Fibroblast of villous mesenchyme (primary cell): ENCODE results near the gene EFCAB5. TPM values are rescaled to one million over a fixed set of nuclear protein-coding genes. Genes with fewer than 3 reads are reported as not detected.

ENCODE experiments used
- DNase-seq: peaks from one replicate; pipeline ENCODE4 v3.0.0-alpha.2; 2010; ENCODE audit warnings: low read depth
- H3K4me3 ChIP-seq: 2 replicates; pipeline ENCODE4 v1.5.1; 2011; ENCODE audit warnings: low read depth, mild to moderate bottlenecking, low read length
- CTCF ChIP-seq: IDR thresholded peaks from 2 replicates; pipeline ENCODE4 v1.5.1; 2012; ENCODE audit warnings: low read depth, mild to moderate bottlenecking, low read length; ENCODE audit not compliant: insufficient read depth
- total RNA-seq: library from RNA; depleted of rRNA; stranded (reverse); fragments of >200 nt; gene quantifications from 2 replicates; pipeline ENCODE4 v1.2.3, GENCODE V29; 2012

Gene EFCAB5
- total RNA-seq, 1 donor: under 0.01 TPM

- DNase-seq: peak; percentile 72
- no peak overlapping the region for H3K4me3 ChIP-seq
- TF ChIP-seq CTCF: peak; percentile 68
Observed at GRCh38 chr17:30095507-30096244, 154.2 kb downstream of the EFCAB5 start.

GRCh38 chr17:30101686-30102390 lies 160.4 kb downstream of the EFCAB5 start:
- no peak for DNase-seq
- no peak for TF ChIP-seq CTCF
- no peak overlapping the region for H3K4me3 ChIP-seq

- TF ChIP-seq CTCF: no peak
- DNase-seq: no peak
- no peak overlapping the region for H3K4me3 ChIP-seq
Observed at GRCh38 chr17:30103921-30104320, 162.5 kb downstream of the EFCAB5 start.

GRCh38 chr17:30104575-30105339 lies 163.3 kb downstream of the EFCAB5 start:
- peak; percentile 93 for TF ChIP-seq CTCF
- H3K4me3 ChIP-seq: peak overlapping the region; percentile 58

GRCh38 chr17:30112794-30113193 lies 171.4 kb downstream of the EFCAB5 start:
- H3K4me3 ChIP-seq: no peak overlapping the region

More at GRCh38 chr17:30104575-30105339, 163.3 kb downstream of the EFCAB5 start:
- DNase-seq: peak; percentile 92

More at GRCh38 chr17:30112794-30113193, 171.4 kb downstream of the EFCAB5 start:
- DNase-seq: no peak
- no peak for TF ChIP-seq CTCF
